Measurements from ENCODE around the gene EFEMP2. TPM values are rescaled to one million over a fixed set of nuclear protein-coding genes. Genes with fewer than 3 reads are reported as not detected.

Gene EFEMP2
- total and polyA plus RNA-seq, 2 experiments from 2014 or later, result 161 to 216 TPM

- Histone ChIP-seq H3K36me3 (no peaks in the 10 kb centered on the region), H3K4me1 (ENCODE audit: low read depth) (no peaks in the 10 kb centered on the region), H3K4me3 (peak overlapping the region; percentile 35), H3K27me3 (peaks cover 85% of the 10 kb centered on the region), H3K9me3 (ENCODE audit: low read depth) (no peaks in the 10 kb centered on the region), H3K27ac (no peak overlapping the region)
- DNase-seq (ENCODE audit: low read depth in 1 of 2, low spot score in 1 of 2), result peak; percentile 18 to 75
- no peak for TF ChIP-seq CTCF (IDR thresholded peaks at IDR 0.05; ENCODE audit: low read depth, low read length)
Measured at GRCh38 chr11:65899356-65900124, 26.9 kb upstream of the EFEMP2 start.

GRCh38 chr11:65898656-65899355, 26.2 kb upstream of the EFEMP2 start:
- no peak overlapping the region for H3K4me3 ChIP-seq
- peaks cover 83% of the 10 kb centered on the region for H3K27me3 ChIP-seq
- H3K9me3 ChIP-seq (ENCODE audit: low read depth), result no peaks in the 10 kb centered on the region
- no peak overlapping the region for H3K27ac ChIP-seq
- no peaks in the 10 kb centered on the region for H3K4me1 ChIP-seq (ENCODE audit: low read depth)
- no peaks in the 10 kb centered on the region for H3K36me3 ChIP-seq
- TF ChIP-seq CTCF (IDR thresholded peaks at IDR 0.05; ENCODE audit: low read depth, low read length), result no peak
- DNase-seq (ENCODE audit: low read depth in 1 of 2, low spot score in 1 of 2), result no peak

GRCh38 chr11:65897020-65897471, 24.4 kb upstream of the EFEMP2 start:
- TF ChIP-seq CTCF (IDR thresholded peaks at IDR 0.05; ENCODE audit: low read depth, low read length), result no peak
- Histone ChIP-seq H3K27ac (no peak overlapping the region), H3K27me3 (peaks cover 67% of the 10 kb centered on the region), H3K9me3 (ENCODE audit: low read depth) (no peaks in the 10 kb centered on the region), H3K4me1 (ENCODE audit: low read depth) (peaks cover 10% of the 10 kb centered on the region), H3K4me3 (no peak overlapping the region), H3K36me3 (no peaks in the 10 kb centered on the region)
- no peak for DNase-seq (ENCODE audit: low read depth in 1 of 2, low spot score in 1 of 2)

GRCh38 chr11:65896034-65896999, 23.7 kb upstream of the EFEMP2 start:
- Histone ChIP-seq H3K4me1 (ENCODE audit: low read depth) (peaks cover 12% of the 10 kb centered on the region), H3K4me3 (no peak overlapping the region), H3K9me3 (ENCODE audit: low read depth) (no peaks in the 10 kb centered on the region), H3K27me3 (peaks cover 60% of the 10 kb centered on the region), H3K36me3 (no peaks in the 10 kb centered on the region), H3K27ac (no peak overlapping the region)
- no peak for DNase-seq (ENCODE audit: low read depth in 1 of 2, low spot score in 1 of 2)
- no peak for TF ChIP-seq CTCF (IDR thresholded peaks at IDR 0.05; ENCODE audit: low read depth, low read length)

GRCh38 chr11:65895482-65895981, 22.9 kb upstream of the EFEMP2 start:
- Histone ChIP-seq H3K27me3 (peaks cover 52% of the 10 kb centered on the region), H3K27ac (no peak overlapping the region), H3K9me3 (ENCODE audit: low read depth) (no peaks in the 10 kb centered on the region), H3K4me1 (ENCODE audit: low read depth) (peaks cover 12% of the 10 kb centered on the region), H3K36me3 (no peaks in the 10 kb centered on the region), H3K4me3 (no peak overlapping the region)
- TF ChIP-seq CTCF (IDR thresholded peaks at IDR 0.05; ENCODE audit: low read depth, low read length), result no peak
- no peak for DNase-seq (ENCODE audit: low read depth in 1 of 2, low spot score in 1 of 2)

Measured in cardiac muscle cell (in vitro differentiated cells and primary cell).